Ishikawa (cell line): ENCODE measurements around the gene ZNF765.

Experiments used
- CEBPB ChIP-seq: IDR thresholded peaks from 2 replicates; pipeline ENCODE4 v1.6.1; 2012
- CREB1 ChIP-seq: IDR thresholded peaks from 2 replicates; pipeline ENCODE4 v1.6.1; 2012; ENCODE audit warnings: low read depth
- EGR1 ChIP-seq: IDR thresholded peaks from 2 replicates; pipeline ENCODE4 v1.6.1; 2012
- EP300 ChIP-seq: IDR thresholded peaks from 2 replicates; pipeline ENCODE4 v1.6.1; 2012; ENCODE audit warnings: borderline replicate concordance
- FOXM1 ChIP-seq: IDR thresholded peaks from 2 replicates; pipeline ENCODE4 v1.6.1; 2012; ENCODE audit warnings: low read depth, borderline replicate concordance
- NFIC ChIP-seq: IDR thresholded peaks from 2 replicates; pipeline ENCODE4 v1.6.1; 2012
- RAD21 ChIP-seq: IDR thresholded peaks from 2 replicates; pipeline ENCODE4 v1.6.1; 2012; ENCODE audit warnings: low read depth
- TAF1 ChIP-seq: IDR thresholded peaks from 2 replicates; pipeline ENCODE4 v1.6.1; 2012; ENCODE audit warnings: low read depth, mild to moderate bottlenecking
- TCF12 ChIP-seq: IDR thresholded peaks from 2 replicates; pipeline ENCODE4 v1.6.1; 2012; ENCODE audit warnings: low read depth
- TEAD4 ChIP-seq: IDR thresholded peaks from 2 replicates; pipeline ENCODE4 v1.6.1; 2012
- YY1 ChIP-seq: IDR thresholded peaks from 2 replicates; pipeline ENCODE4 v1.6.1; 2012; ENCODE audit warnings: low read depth
- ZBTB7A ChIP-seq: IDR thresholded peaks from 2 replicates; pipeline ENCODE4 v1.6.1; 2012; ENCODE audit warnings: low read depth
- TF ChIP-seq, protein P1 (sequence below): IDR thresholded peaks from 2 replicates; pipeline ENCODE4 v1.6.1; 2012
- TF ChIP-seq, protein P2 (sequence below): IDR thresholded peaks from 2 replicates; pipeline ENCODE4 v1.6.1; 2012
- TF ChIP-seq, protein P3 (sequence below): IDR thresholded peaks from 2 replicates; pipeline ENCODE4 v1.6.1; 2012; ENCODE audit warnings: low read depth, mild to moderate bottlenecking

Gene ZNF765

DNA sequence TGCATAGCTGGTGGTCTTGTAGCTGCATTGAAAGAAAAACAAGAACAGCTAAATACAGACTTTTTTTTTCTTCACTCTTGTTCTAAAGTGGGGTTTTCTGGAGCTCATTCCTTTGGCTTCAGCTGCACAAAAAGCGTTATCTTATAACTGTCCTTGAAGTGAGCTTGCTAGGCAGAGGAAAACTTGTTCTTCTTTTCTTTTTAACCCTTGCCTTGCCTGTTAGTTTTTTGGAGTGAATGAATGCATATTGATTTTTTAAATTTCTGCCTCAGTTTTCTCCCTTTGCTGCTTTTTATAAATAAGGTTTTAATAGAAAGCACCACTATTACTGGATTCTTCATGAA, 1.5 kb downstream of the ZNF765 start:
- TF ChIP-seq EP300 (no peak), FOXM1 (no peak), EGR1 (no peak), YY1 (no peak), TEAD4 (no peak), TAF1 (no peak), CREB1 (no peak), ZBTB7A (no peak), NFIC (no peak)
- TF ChIP-seq, protein P1, sequence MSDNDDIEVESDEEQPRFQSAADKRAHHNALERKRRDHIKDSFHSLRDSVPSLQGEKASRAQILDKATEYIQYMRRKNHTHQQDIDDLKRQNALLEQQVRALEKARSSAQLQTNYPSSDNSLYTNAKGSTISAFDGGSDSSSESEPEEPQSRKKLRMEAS: no peak

DNA sequence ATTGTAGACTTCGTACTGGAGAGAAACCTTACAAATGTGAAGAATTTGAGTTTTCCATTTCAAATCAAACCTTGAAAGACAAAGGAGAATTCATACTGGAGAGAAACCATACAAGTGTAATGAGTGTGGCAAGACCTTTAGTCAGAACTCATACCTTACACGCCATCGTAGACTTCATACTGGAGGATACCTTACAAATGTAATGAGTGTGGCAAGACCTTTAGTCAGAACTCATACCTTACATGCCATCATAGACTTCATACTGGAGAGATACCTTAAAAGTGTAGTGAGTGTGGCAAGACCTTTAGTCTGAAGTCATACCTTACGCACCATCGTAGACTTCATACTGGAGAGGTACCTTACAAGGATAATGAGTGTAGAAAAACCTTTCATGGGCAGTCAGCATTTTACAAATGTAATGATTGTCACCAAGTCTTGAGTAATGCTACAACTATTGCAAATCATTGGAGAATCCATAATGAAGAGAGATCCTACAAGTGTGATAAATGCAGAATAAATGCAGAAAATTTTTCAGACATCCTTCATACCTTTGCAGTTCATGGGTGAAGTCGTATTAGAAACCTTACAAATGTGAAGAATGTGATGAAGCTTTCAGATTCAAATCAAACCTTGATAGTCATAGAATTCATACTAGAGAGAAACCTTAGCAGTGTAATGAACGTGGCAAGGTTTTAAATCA, 14.7 kb downstream of the ZNF765 start:
- TF ChIP-seq, protein P2, sequence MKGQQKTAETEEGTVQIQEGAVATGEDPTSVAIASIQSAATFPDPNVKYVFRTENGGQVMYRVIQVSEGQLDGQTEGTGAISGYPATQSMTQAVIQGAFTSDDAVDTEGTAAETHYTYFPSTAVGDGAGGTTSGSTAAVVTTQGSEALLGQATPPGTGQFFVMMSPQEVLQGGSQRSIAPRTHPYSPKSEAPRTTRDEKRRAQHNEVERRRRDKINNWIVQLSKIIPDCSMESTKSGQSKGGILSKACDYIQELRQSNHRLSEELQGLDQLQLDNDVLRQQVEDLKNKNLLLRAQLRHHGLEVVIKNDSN: no peak
- no peak for TF ChIP-seq CEBPB
- TF ChIP-seq TEAD4: no peak
- no peak for TF ChIP-seq ZBTB7A
- no peak for TF ChIP-seq TCF12
- no peak for TF ChIP-seq TAF1
- TF ChIP-seq NFIC: no peak
- no peak for TF ChIP-seq EGR1
- no peak for TF ChIP-seq EP300
- no peak for TF ChIP-seq RAD21
- no peak for TF ChIP-seq YY1

DNA sequence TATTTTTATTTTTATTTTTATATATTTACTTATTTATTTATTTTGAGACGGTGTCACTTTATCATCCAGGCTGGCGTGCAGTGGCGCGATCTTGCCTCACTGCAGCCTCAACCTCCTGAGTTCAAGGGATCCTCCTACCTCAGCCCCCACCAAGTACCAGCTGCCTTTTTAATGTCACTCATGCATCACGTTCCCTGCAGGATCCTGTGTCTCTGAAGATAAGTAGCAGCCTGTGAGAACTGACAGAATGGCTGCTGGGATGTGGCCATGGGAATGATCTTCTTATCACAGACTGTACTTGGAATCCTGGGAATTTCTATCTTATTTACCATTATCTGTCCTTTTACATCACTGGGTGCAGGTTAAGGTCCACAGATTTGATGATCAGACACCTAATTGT, 27.6 kb downstream of the ZNF765 start:
- TF ChIP-seq EGR1 (no peak), ZBTB7A (no peak), TAF1 (no peak), TCF12 (no peak)
- TF ChIP-seq, protein P3, sequence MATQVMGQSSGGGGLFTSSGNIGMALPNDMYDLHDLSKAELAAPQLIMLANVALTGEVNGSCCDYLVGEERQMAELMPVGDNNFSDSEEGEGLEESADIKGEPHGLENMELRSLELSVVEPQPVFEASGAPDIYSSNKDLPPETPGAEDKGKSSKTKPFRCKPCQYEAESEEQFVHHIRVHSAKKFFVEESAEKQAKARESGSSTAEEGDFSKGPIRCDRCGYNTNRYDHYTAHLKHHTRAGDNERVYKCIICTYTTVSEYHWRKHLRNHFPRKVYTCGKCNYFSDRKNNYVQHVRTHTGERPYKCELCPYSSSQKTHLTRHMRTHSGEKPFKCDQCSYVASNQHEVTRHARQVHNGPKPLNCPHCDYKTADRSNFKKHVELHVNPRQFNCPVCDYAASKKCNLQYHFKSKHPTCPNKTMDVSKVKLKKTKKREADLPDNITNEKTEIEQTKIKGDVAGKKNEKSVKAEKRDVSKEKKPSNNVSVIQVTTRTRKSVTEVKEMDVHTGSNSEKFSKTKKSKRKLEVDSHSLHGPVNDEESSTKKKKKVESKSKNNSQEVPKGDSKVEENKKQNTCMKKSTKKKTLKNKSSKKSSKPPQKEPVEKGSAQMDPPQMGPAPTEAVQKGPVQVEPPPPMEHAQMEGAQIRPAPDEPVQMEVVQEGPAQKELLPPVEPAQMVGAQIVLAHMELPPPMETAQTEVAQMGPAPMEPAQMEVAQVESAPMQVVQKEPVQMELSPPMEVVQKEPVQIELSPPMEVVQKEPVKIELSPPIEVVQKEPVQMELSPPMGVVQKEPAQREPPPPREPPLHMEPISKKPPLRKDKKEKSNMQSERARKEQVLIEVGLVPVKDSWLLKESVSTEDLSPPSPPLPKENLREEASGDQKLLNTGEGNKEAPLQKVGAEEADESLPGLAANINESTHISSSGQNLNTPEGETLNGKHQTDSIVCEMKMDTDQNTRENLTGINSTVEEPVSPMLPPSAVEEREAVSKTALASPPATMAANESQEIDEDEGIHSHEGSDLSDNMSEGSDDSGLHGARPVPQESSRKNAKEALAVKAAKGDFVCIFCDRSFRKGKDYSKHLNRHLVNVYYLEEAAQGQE: no peak
- TF ChIP-seq, protein P1: no peak

DNA sequence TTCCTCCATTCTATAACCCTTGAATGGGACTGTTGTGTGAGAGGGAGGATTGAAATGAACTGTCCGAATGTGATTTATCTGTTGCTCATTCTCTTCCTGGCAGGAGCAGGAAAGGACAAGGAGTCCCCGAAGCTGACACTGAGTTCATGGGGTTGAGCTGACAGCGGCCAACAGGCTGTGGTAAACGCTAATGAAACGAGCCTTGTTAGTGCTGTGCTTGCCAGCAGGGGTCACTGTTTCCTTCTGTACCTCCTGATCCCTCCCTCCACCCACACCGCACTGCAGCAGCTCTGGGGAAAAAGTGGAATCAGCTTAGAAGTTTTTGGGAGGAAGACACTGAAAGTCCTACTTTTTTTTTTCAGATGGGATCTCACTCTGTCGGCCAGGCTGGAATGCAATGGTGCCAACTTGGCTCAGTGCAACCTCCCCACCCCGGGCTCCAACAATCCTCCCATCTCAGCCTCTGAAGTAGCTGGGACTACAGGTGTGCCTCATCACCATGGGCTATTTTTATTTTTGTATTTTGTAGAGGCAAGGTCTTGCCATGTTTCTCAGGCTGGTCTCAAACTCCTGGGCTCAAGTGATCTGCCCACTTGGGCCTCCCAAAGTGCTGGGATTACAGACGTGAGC, 30.1 kb downstream of the ZNF765 start:
- no peak for TF ChIP-seq TCF12
- TF ChIP-seq EGR1: no peak
- no peak for TF ChIP-seq TAF1
- TF ChIP-seq, protein P3: no peak
- peak; percentile 76 for TF ChIP-seq RAD21

DNA sequence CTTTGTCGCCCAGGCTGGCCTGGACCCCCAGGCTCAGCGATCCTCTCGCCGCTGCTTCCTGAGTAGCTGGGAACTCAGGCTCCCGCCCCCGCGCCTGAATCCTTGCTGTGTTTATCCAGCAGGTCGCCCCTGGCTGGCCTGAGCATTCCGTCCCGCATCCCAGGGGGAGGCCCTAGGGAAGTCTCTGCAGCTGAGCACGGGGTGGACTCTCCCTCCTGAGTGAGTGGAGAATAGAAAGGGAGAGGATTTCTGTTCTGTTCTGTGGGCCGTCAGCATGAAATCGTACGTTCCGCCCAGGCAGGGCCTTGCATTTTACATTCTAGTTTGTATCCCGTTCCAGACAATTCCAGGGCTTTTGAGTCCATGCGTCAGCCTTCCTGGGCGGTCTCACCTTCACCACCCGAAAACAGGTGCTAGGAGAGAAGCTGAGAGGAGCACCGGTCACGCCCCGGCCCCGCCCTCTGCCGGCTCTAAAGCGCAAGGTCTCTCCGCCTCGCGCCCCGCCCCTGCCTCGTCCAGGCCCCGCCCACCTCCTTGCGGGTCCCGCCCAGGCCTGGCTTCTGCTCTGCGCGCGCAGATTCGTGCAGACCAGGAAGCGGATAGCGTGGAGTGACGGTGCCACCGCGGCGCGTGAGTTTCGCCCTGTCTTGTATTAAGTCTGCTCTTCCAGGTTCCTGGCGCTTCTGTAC, 36.6 kb downstream of the ZNF765 start, which contains the start of gene ZNF761:
ZNF761 (plus strand) TSS at position 586 of the 689 bp plus-strand sequence. CDS start 15,285 bp downstream, outside the sequence.
- TF ChIP-seq, protein P2: no peak
- TF ChIP-seq TAF1 (peak; percentile 30; the same call in 1 of the 2 replicates), EGR1 (peak; percentile 79), EP300 (no peak), CREB1 (no peak)
- TF ChIP-seq, protein P1: peak; percentile 55

DNA sequence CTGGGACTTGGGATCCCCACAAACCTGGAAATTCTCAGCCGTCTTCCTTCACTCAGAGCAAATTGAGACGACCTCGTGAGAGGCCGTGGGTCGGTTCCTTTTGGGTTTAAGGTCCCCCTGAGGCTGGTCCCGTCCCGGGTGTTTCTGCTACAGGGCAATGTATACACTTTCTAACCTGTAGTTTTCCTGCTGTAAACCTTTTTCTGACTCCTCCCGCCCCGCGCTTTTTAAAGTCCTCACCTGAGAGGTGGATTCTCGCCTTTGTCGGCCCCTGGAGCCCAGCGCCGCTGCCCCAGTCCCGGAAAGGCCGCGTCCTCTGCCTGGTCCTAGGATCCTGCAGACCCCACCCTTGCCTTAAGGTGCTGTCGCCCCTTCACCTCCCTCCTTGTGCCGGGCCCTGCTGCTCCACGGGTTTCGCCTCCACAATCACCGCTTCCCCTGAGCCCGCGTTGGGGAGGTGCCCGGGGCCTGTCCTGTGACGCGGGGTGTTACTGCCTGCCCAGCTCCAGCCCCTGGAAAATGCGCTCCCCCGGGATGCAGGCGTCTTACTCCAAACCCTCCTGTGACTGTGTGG, 37.2 kb downstream of the ZNF765 start:
- TF ChIP-seq YY1 (no peak), FOXM1 (no peak), CREB1 (no peak), TEAD4 (no peak), EGR1 (no peak), RAD21 (no peak), CEBPB (no peak), NFIC (no peak), EP300 (no peak)
- TF ChIP-seq, protein P1: no peak
